ENCODE results near the gene CD80. TPM values are rescaled to one million over a fixed set of nuclear protein-coding genes. Genes with fewer than 3 reads are reported as not detected.

The CD80 gene
- total and polyA plus RNA-seq, 10 of the 15 experiments (the other 5 are each of a cell fraction or from before 2014, with no cell fraction given), result 41.4 to 137 (median 58.1) TPM

GRCh38 chr3:119585856-119586570 lies 26.6 kb upstream of the CD80 start:
- Histone ChIP-seq H3K4me2 (ENCODE audit: control insufficient read depth, insufficient read depth) (no peak overlapping the region), H3K4me1 (ENCODE audit: control insufficient read depth, insufficient read depth, low read length) (peaks cover 36% of the 10 kb centered on the region), H2AFZ (ENCODE audit: control insufficient read depth, low read depth, low read length) (no peak overlapping the region), H3K27me3 (replicated peaks in 1 of 2; ENCODE audit: control insufficient read depth in 2 of 2, insufficient read depth in 2 of 2, low read length in 1 of 2) (no peaks in the 10 kb centered on the region), H3K27ac (ENCODE audit: control insufficient read depth, insufficient read depth) (no peak overlapping the region), H3K4me3 (no peak overlapping the region), H3K9me3 (replicated peaks; ENCODE audit: control insufficient read depth, insufficient read depth, low read length) (peaks cover 16% of the 10 kb centered on the region), H4K20me1 (ENCODE audit: control insufficient read depth, insufficient read depth) (no peaks in the 10 kb centered on the region), H3K9ac (ENCODE audit: control insufficient read depth, insufficient read depth, low read length) (no peak overlapping the region), H3K79me2 (ENCODE audit: control insufficient read depth, insufficient read depth, low read length) (peaks cover 18% of the 10 kb centered on the region), H3K36me3 (ENCODE audit: control insufficient read depth in 2 of 2, insufficient read depth in 2 of 2, low read length in 1 of 2) (peaks cover 0 to 8% of the 10 kb centered on the region in 2 experiments)
- no peak for TF ChIP-seq SRF (IDR thresholded peaks at IDR 0.05; ENCODE audit: low read depth in 2 of 2, low read length in 2 of 2)
- TF ChIP-seq POLR2AphosphoS2 (IDR thresholded peaks at IDR 0.05; ENCODE audit: low read depth, low read length), result no peak
- TF ChIP-seq USF2 (IDR thresholded peaks at IDR 0.05; ENCODE audit: borderline replicate concordance, low read depth, low read length), result no peak
- TF ChIP-seq POU2F2 (IDR thresholded peaks at IDR 0.05; ENCODE audit: borderline replicate concordance, low read depth, low read length), result no peak
- TF ChIP-seq E2F8 (IDR thresholded peaks at IDR 0.05; ENCODE audit: low read depth, partially characterized antibody), result no peak
- no peak for DNase-seq (ENCODE audit: low read depth, low spot score)
- WGBS (ENCODE audit: insufficient coverage, insufficient replicate concordance, low lambda C conversion rate, missing lambda C conversion rate), result 96% methylated on average over 11 of the region's 11 CpGs
- RAD21 ChIA-PET (ENCODE audit: unreplicated experiment), result interaction anchor here (1.6 to 6.5 kb wide), 4 partner anchors 7 to 77 kb away, joined by 5 to 39 read pairs (median 9); no protein-coding TSS in a partner anchor
- intact Hi-C loops (cut with micrococcal nuclease; ENCODE audit: unreplicated experiment) (no loop called here), in situ Hi-C loops (cut with MboI) (no loop called here)
- FAIRE-seq, result no peak
- ATAC-seq, result no peak
- no TSS peak for BruUV-seq (replicated peaks)
- SMC1A ChIA-PET (ENCODE audit: uncharacterized antibody, unreplicated experiment), result interaction anchor here (1.0 to 2.7 kb wide), 5 partner anchors 9 to 87 kb away, joined by 3 to 23 read pairs (median 3); no protein-coding TSS in a partner anchor
- CTCF ChIA-PET, result interaction anchor here (1.1 to 3.1 kb wide), 4 partner anchors 10 to 95 kb away, joined by 4 to 17 read pairs (median 6); partner anchors contain the start of gene CD80
- POLR2A ChIA-PET, result interaction anchor here (0.6 to 6.5 kb wide), 7 partner anchors 8 to 285 kb away, joined by 3 to 57 read pairs (median 8); partner anchors contain the start of genes CD80 and PLA1A
